AG04449 (cell line): ENCODE data around the gene LECT2.

Experiments
- CTCF ChIA-PET: fragments of 350-600 bp; formaldehyde crosslinking; extraction: SDS; loops from one replicate; lab custom pipeline; 2021; ENCODE audit warnings: antibody characterized with exemption; lab: Yijun Ruan, JAX
- POLR2A ChIA-PET: fragments of 400-600, 350-600 bp; formaldehyde crosslinking; extraction: SDS; loops from one replicate; lab custom pipeline; 2020; ENCODE audit warnings: antibody characterized with exemption, inconsistent platforms; lab: Yijun Ruan, JAX
- DNase-seq: peaks from one replicate; pipeline ENCODE4 v3.0.0-alpha.2; 2010; ENCODE audit warnings: low read depth, low spot score
- H3K4me3 ChIP-seq: 2 replicates; pipeline ENCODE4 v1.5.1; 2011; ENCODE audit warnings: low read depth, mild to moderate bottlenecking, control low read depth, low read length
- TF ChIP-seq, protein P1 (sequence below): IDR thresholded peaks from one replicate; pipeline ENCODE4 v1.5.1; 2011; ENCODE audit warnings: mild to moderate bottlenecking, moderate library complexity, low read length, control low read depth, inconsistent platforms; ENCODE audit not compliant: insufficient read depth; ENCODE audit errors: missing control alignments

Gene LECT2

DNA sequence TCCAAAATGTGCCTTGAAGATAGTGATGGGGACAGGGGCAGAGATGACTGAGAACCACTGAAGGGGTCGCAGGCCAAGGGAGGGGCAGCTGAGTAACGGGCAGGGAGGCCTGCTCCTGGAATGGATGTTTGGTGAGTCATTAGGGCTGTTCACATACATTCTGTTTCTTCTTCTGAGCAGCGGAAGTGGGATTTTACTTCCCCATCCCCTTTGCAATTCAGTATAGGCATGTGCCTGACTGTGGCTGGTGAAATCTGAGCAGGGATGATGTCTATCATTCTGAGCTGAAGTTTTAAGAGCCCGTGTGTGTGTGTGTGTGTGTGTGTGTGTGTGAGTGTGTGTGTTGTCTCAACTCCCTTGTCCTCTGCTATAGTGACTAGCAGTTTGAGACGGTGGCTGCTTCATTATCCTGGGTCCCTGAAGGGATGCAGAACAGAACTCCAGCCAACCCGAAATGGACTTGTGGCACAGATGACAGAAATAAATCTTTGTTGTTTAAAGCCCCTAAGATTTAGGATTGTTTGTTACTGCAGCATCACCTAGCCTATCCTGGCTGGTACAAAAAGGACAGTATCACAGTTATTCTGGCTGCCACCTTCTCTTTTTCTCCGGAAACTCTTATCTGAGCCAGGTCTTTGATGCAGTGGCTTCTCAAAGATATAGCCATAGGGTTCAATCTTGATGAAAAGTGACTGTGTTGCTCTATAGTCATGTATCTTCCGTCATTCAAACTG is 44.8 kb upstream of the LECT2 start:
- ChIA-PET POLR2A (interaction anchor here (0.5 to 1.0 kb wide), 4 partner anchors 20 to 54 kb away, joined by 3 to 7 read pairs (median 4); partner anchors contain the start of gene TGFBI), CTCF (interaction anchor here (1.3 kb wide), 1 partner anchor 58 kb away, joined by 6 read pairs; no protein-coding TSS in a partner anchor)
- TF ChIP-seq, protein P1, sequence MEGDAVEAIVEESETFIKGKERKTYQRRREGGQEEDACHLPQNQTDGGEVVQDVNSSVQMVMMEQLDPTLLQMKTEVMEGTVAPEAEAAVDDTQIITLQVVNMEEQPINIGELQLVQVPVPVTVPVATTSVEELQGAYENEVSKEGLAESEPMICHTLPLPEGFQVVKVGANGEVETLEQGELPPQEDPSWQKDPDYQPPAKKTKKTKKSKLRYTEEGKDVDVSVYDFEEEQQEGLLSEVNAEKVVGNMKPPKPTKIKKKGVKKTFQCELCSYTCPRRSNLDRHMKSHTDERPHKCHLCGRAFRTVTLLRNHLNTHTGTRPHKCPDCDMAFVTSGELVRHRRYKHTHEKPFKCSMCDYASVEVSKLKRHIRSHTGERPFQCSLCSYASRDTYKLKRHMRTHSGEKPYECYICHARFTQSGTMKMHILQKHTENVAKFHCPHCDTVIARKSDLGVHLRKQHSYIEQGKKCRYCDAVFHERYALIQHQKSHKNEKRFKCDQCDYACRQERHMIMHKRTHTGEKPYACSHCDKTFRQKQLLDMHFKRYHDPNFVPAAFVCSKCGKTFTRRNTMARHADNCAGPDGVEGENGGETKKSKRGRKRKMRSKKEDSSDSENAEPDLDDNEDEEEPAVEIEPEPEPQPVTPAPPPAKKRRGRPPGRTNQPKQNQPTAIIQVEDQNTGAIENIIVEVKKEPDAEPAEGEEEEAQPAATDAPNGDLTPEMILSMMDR, result no peak
- H3K4me3 ChIP-seq, result no peak overlapping the region
- no peak for DNase-seq

DNA sequence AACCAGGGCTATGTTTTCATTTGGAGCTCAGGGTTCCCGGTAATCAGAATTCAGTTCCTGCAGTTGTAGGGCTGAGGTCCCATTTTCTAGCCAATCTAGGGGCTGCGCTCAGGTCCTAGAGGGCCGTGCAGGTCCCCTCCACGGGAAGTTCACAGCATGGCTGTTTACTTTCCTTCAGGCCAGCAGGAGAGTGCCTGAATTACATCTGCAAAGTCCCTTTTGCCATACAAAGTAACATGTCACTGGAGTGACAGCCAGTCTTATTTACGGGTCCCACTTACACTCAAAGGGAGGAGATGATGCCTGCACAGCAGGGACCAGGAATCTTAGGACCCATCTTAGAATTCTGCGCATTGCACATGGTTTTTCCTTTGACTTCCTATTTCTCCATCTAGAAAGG is 44.1 kb upstream of the LECT2 start:
- POLR2A ChIA-PET, result interaction anchor here (0.5 to 1.0 kb wide), 4 partner anchors 20 to 55 kb away, joined by 3 to 7 read pairs (median 4); partner anchors contain the start of gene TGFBI

DNA sequence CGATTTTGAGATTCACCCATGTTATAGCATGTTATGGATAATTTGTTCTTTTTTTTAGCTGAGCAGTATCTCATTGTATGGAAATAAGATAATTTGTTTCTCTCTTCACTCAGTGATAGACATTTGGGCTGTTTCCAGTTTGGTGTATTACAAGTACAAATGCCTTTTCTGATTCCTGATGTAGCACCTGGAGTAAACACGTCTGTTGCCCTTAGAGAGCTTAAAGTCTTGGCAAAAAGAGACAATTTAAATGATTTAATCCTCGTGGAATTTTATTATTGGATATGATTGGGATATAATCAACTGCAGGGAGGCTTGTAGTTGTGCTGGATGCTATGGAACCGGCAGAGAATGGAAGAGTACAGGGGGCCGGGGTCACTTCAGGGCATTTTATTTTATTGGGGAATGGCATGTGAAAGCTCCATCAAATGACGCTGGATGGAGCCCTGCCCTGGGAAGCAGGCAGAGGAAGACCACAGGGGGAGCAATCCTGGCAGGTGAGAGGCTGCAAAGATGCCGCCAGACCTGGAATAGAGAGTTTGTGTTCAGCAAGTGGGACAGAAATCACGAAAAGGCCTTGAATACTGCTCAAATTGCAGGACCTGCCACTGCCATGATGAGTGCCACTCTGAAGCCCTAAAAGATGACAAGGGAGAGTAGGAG is 43.0 kb upstream of the LECT2 start:
- ChIA-PET CTCF (interaction anchor here (1.2 to 3.0 kb wide), 3 partner anchors 14 to 60 kb away, joined by 3 to 9 read pairs (median 6); no protein-coding TSS in a partner anchor), POLR2A (interaction anchor here (0.8 to 1.6 kb wide), 3 partner anchors 9 to 34 kb away, joined by 3 to 5 read pairs (median 3); partner anchors contain the start of gene TGFBI)
- TF ChIP-seq, protein P1, result no peak
- no peak for DNase-seq
- H3K4me3 ChIP-seq, result no peak overlapping the region

More for the DNA sequence above, 44.1 kb upstream of the LECT2 start:
- no peak for DNase-seq
- CTCF ChIA-PET, result interaction anchor here (1.2 to 3.0 kb wide), 2 partner anchors 13 to 29 kb away, joined by 3 to 9 read pairs; no protein-coding TSS in a partner anchor
- TF ChIP-seq, protein P1, result no peak
- no peak overlapping the region for H3K4me3 ChIP-seq

DNA sequence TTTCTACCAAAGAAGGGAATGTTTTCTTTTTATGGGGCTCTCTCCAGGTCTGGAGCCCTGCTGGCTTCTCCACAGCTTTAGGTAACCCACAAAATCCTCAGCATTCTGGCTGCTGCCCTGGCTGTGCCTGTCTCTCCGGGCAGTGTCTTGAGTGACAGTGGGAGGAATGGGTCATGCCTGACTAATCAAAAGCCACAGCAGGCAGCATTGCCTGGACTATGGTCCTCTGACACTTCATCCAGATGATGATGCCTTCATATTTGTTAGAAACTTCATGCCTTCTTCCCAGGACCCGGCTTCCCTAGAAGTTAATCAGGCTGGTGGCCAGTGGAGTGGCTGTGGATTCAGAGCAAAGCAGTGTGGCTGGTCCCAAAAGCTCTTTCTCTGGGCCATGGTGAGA is 41.8 kb upstream of the LECT2 start:
- no peak overlapping the region for H3K4me3 ChIP-seq
- CTCF ChIA-PET, result interaction anchor here (1.1 to 3.0 kb wide), 3 partner anchors 16 to 86 kb away, joined by 3 to 9 read pairs (median 6); no protein-coding TSS in a partner anchor
- POLR2A ChIA-PET, result interaction anchor here (0.5 to 1.6 kb wide), 4 partner anchors 23 to 35 kb away, joined by 3 to 5 read pairs (median 4); partner anchors contain the start of gene TGFBI
- TF ChIP-seq, protein P1, result no peak
- no peak for DNase-seq

DNA sequence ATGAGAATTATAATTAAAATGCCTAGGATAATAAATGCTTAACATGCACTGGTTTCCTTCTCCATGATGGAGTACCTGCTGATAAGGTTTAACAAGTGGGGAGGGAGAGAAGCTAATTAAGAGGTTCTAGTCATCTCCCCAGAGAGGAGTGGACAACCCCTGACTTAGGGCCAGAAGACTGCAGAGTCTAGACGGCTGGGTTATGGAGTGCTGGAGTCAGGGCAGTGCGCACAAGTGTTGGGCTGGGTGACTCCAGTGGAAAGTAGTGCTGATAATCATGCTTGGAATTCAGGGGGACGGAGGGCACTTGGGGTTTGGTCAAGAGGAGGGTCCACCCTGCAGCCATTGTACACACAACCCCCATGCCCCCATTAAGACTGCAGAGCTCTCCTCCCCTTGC is 41.2 kb upstream of the LECT2 start:
- no peak for DNase-seq
- ChIA-PET CTCF (interaction anchor here (1.1 to 3.0 kb wide), 3 partner anchors 10 to 87 kb away, joined by 3 to 9 read pairs (median 3); no protein-coding TSS in a partner anchor), POLR2A (interaction anchor here (1.1 to 1.5 kb wide), 2 partner anchors 23 to 33 kb away, joined by 3 to 4 read pairs; partner anchors contain the start of gene TGFBI)
- TF ChIP-seq, protein P1, result no peak
- H3K4me3 ChIP-seq, result no peak overlapping the region
